SJSA1 (cell line): ENCODE measurements around the gene XRRA1. TPM values are rescaled to one million over a fixed set of nuclear protein-coding genes. Genes with fewer than 3 reads are reported as not detected.

Source experiments
- DNase-seq, 2 experiments: peaks; one replicate each; pipeline ENCODE4 v3.0.0-alpha.2; 2015 to 2020; ENCODE audit warnings: low spot score in 2 of 2, low read depth in 1 of 2
- H3K27ac ChIP-seq: fragments of 250-450 bp; sonication (Bioruptor Pico); 2 replicates; pipeline ENCODE4 v1.5.1; 2020; ENCODE audit warnings: mild to moderate bottlenecking, moderate library complexity
- H3K27me3 ChIP-seq: fragments of 250-450 bp; sonication (Bioruptor Pico); replicated peaks from 2 replicates; pipeline ENCODE4 v1.5.1; 2020; ENCODE audit warnings: mild to moderate bottlenecking, moderate library complexity
- H3K36me3 ChIP-seq: fragments of 250-450 bp; sonication (Bioruptor Pico); 2 replicates; pipeline ENCODE4 v1.5.1; 2020; ENCODE audit warnings: mild to moderate bottlenecking
- H3K4me1 ChIP-seq: fragments of 250-450 bp; sonication (Bioruptor Pico); replicated peaks from 2 replicates; pipeline ENCODE4 v1.6.1; 2021; ENCODE audit warnings: mild to moderate bottlenecking
- H3K4me3 ChIP-seq: fragments of 250-450 bp; sonication (Bioruptor Pico); 2 replicates; pipeline ENCODE4 v1.5.1; 2020; ENCODE audit warnings: mild to moderate bottlenecking
- H3K9me3 ChIP-seq: fragments of 250-450 bp; sonication (Bioruptor Pico); replicated peaks from 2 replicates; pipeline ENCODE4 v1.5.1; 2020; ENCODE audit warnings: mild to moderate bottlenecking
- total RNA-seq: library from RNA; depleted of rRNA; stranded (reverse); fragments of >200 nt; shearing (Covaris generic); gene quantifications from 2 replicates; pipeline ENCODE4 v1.2.3, GENCODE V29; 2014

The XRRA1 gene
- total RNA-seq, 1 experiment from 2014 or later, result 3.6 TPM

GRCh38 chr11:74849525-74850391 is 99.1 kb downstream of the XRRA1 start:
- Histone ChIP-seq H3K27ac (no peak overlapping the region), H3K4me1 (peaks cover 14% of the 10 kb centered on the region), H3K27me3 (no peaks in the 10 kb centered on the region), H3K36me3 (no peaks in the 10 kb centered on the region), H3K4me3 (no peak overlapping the region), H3K9me3 (no peaks in the 10 kb centered on the region)
- DNase-seq, result peak; percentile 42 to 55

GRCh38 chr11:74847895-74848294 is 101.0 kb downstream of the XRRA1 start:
- DNase-seq, result no peak
- Histone ChIP-seq H3K27me3 (no peaks in the 10 kb centered on the region), H3K9me3 (no peaks in the 10 kb centered on the region), H3K4me1 (peaks cover 14% of the 10 kb centered on the region), H3K36me3 (no peaks in the 10 kb centered on the region), H3K27ac (no peak overlapping the region), H3K4me3 (no peak overlapping the region)

GRCh38 chr11:74847395-74847794 is 101.5 kb downstream of the XRRA1 start:
- Histone ChIP-seq H3K4me1 (peaks cover 14% of the 10 kb centered on the region), H3K9me3 (no peaks in the 10 kb centered on the region), H3K4me3 (no peak overlapping the region), H3K27ac (no peak overlapping the region), H3K36me3 (peaks cover 3% of the 10 kb centered on the region; the same call in 1 of the 2 replicates), H3K27me3 (no peaks in the 10 kb centered on the region)
- no peak for DNase-seq

- Histone ChIP-seq H3K27me3 (no peaks in the 10 kb centered on the region), H3K27ac (no peak overlapping the region)
These were observed 102.1 kb downstream of the XRRA1 start for GRCh38 chr11:74846770-74847169.

GRCh38 chr11:74845978-74846517 is 102.8 kb downstream of the XRRA1 start:
- H3K27me3 ChIP-seq, result no peaks in the 10 kb centered on the region
- no peak overlapping the region for H3K4me3 ChIP-seq
- peaks cover 14% of the 10 kb centered on the region for H3K4me1 ChIP-seq
- no peaks in the 10 kb centered on the region for H3K9me3 ChIP-seq
- H3K27ac ChIP-seq, result no peak overlapping the region
- H3K36me3 ChIP-seq, result peaks cover 3% of the 10 kb centered on the region; the same call in 1 of the 2 replicates
- DNase-seq, result no peak

More at GRCh38 chr11:74846770-74847169, 102.1 kb downstream of the XRRA1 start:
- peaks cover 3% of the 10 kb centered on the region; the same call in 1 of the 2 replicates for H3K36me3 ChIP-seq
- H3K9me3 ChIP-seq, result no peaks in the 10 kb centered on the region
- H3K4me3 ChIP-seq, result no peak overlapping the region
- peaks cover 14% of the 10 kb centered on the region for H3K4me1 ChIP-seq
- DNase-seq, result no peak

- Histone ChIP-seq H3K4me1 (peaks cover 8% of the 10 kb centered on the region), H3K27me3 (no peaks in the 10 kb centered on the region), H3K4me3 (no peak overlapping the region), H3K27ac (no peak overlapping the region), H3K36me3 (peaks cover 3% of the 10 kb centered on the region; the same call in 1 of the 2 replicates), H3K9me3 (no peaks in the 10 kb centered on the region)
- no peak for DNase-seq
These were observed 104.0 kb downstream of the XRRA1 start for GRCh38 chr11:74844865-74845264.

- Histone ChIP-seq H3K27me3 (no peaks in the 10 kb centered on the region), H3K4me1 (peaks cover under 1% of the 10 kb centered on the region; the same call in 1 of the 2 replicates), H3K36me3 (peaks cover 6% of the 10 kb centered on the region), H3K9me3 (no peaks in the 10 kb centered on the region), H3K4me3 (no peak overlapping the region), H3K27ac (no peak overlapping the region)
- no peak for DNase-seq
These were observed 104.8 kb downstream of the XRRA1 start for GRCh38 chr11:74844072-74844471.

GRCh38 chr11:74842967-74843366 is 105.9 kb downstream of the XRRA1 start:
- H3K27me3 ChIP-seq, result no peaks in the 10 kb centered on the region
- H3K27ac ChIP-seq, result no peak overlapping the region
- H3K4me3 ChIP-seq, result no peak overlapping the region
- no peak for DNase-seq
- no peaks in the 10 kb centered on the region for H3K4me1 ChIP-seq
- peaks cover 6% of the 10 kb centered on the region for H3K36me3 ChIP-seq
- H3K9me3 ChIP-seq, result no peaks in the 10 kb centered on the region

- no peak for DNase-seq
- H3K4me1 ChIP-seq, result no peaks in the 10 kb centered on the region
- peaks cover 15% of the 10 kb centered on the region for H3K36me3 ChIP-seq
- no peaks in the 10 kb centered on the region for H3K9me3 ChIP-seq
- no peaks in the 10 kb centered on the region for H3K27me3 ChIP-seq
- no peak overlapping the region for H3K4me3 ChIP-seq
- H3K27ac ChIP-seq, result no peak overlapping the region
These were observed 108.4 kb downstream of the XRRA1 start for GRCh38 chr11:74840486-74840885.

GRCh38 chr11:74839971-74840370 is 108.9 kb downstream of the XRRA1 start:
- H3K36me3 ChIP-seq, result peaks cover 15% of the 10 kb centered on the region
- H3K9me3 ChIP-seq, result no peaks in the 10 kb centered on the region
- DNase-seq, result no peak
- no peaks in the 10 kb centered on the region for H3K27me3 ChIP-seq
- no peak overlapping the region for H3K4me3 ChIP-seq
- H3K4me1 ChIP-seq, result no peaks in the 10 kb centered on the region
- no peak overlapping the region for H3K27ac ChIP-seq

GRCh38 chr11:74839446-74839845 is 109.4 kb downstream of the XRRA1 start:
- H3K9me3 ChIP-seq, result no peaks in the 10 kb centered on the region
- no peaks in the 10 kb centered on the region for H3K4me1 ChIP-seq
- no peak overlapping the region for H3K27ac ChIP-seq
- H3K36me3 ChIP-seq, result peaks cover 18% of the 10 kb centered on the region
- no peaks in the 10 kb centered on the region for H3K27me3 ChIP-seq
- DNase-seq, result no peak
- H3K4me3 ChIP-seq, result no peak overlapping the region

GRCh38 chr11:74838188-74838587 is 110.7 kb downstream of the XRRA1 start:
- H3K4me1 ChIP-seq, result no peaks in the 10 kb centered on the region
- H3K4me3 ChIP-seq, result no peak overlapping the region
- H3K36me3 ChIP-seq, result peaks cover 18% of the 10 kb centered on the region
- DNase-seq, result no peak
- H3K27ac ChIP-seq, result no peak overlapping the region
- H3K27me3 ChIP-seq, result no peaks in the 10 kb centered on the region
- no peaks in the 10 kb centered on the region for H3K9me3 ChIP-seq

- no peaks in the 10 kb centered on the region for H3K9me3 ChIP-seq
- no peak overlapping the region for H3K27ac ChIP-seq
- no peaks in the 10 kb centered on the region for H3K27me3 ChIP-seq
- H3K4me1 ChIP-seq, result no peaks in the 10 kb centered on the region
- peaks cover 15% of the 10 kb centered on the region for H3K36me3 ChIP-seq
- DNase-seq, result no peak
- no peak overlapping the region for H3K4me3 ChIP-seq
These were observed 111.7 kb downstream of the XRRA1 start for GRCh38 chr11:74837191-74837590.

- no peak overlapping the region for H3K27ac ChIP-seq
- peaks cover 8% of the 10 kb centered on the region for H3K4me1 ChIP-seq
- no peak overlapping the region for H3K4me3 ChIP-seq
- H3K9me3 ChIP-seq, result no peaks in the 10 kb centered on the region
- H3K36me3 ChIP-seq, result no peaks in the 10 kb centered on the region; the same call in 1 of the 2 replicates
- H3K27me3 ChIP-seq, result no peaks in the 10 kb centered on the region
- DNase-seq, result no peak
These were observed 122.0 kb downstream of the XRRA1 start for GRCh38 chr11:74826901-74827300.
